GM18505 (cell line): ENCODE data around the gene KLK12.

ENCODE experiments used
- ATAC-seq: cut with Tn5 transposase; IDR thresholded peaks from one replicate; pipeline ENCODE4 v1.9.1; 2021; ENCODE audit not compliant: unreplicated experiment
- POLR2A ChIP-seq: IDR thresholded peaks from 4 replicates; pipeline ENCODE4 v1.6.1; 2011; ENCODE audit warnings: borderline replicate concordance; ENCODE audit not compliant: insufficient read depth, insufficient read length; ENCODE audit errors: extremely low read depth

KLK12 gene

GRCh38 chr19:51018745-51019543 is 15.9 kb downstream of the KLK12 start:
- no peak for ATAC-seq
- no peak for TF ChIP-seq POLR2A

- no peak for TF ChIP-seq POLR2A
- no peak for ATAC-seq
Observed at GRCh38 chr19:51016798-51017683, 17.8 kb downstream of the KLK12 start.

GRCh38 chr19:51015691-51016267 is 19.0 kb downstream of the KLK12 start:
- no peak for TF ChIP-seq POLR2A
- no peak for ATAC-seq

DNA sequence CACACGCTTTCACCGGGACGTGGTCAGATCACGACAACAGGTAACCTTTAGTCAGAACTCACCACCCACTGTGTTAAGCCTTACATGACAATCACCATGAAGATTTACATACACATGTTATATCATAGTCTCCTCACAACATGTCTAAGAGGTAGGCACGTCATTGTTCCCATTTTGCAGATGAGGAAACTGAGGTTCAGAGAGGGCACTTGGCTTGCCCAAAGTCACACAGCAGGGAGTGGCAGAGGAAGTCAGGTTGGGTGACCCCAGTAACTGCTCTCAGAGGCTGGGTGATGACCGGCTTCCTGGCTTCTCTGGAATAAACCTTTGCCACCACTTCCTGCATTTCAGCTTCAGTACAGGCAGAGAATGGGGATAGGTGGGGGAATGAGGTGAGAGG is 20.6 kb downstream of the KLK12 start:
- no peak for ATAC-seq
- TF ChIP-seq POLR2A: no peak

DNA sequence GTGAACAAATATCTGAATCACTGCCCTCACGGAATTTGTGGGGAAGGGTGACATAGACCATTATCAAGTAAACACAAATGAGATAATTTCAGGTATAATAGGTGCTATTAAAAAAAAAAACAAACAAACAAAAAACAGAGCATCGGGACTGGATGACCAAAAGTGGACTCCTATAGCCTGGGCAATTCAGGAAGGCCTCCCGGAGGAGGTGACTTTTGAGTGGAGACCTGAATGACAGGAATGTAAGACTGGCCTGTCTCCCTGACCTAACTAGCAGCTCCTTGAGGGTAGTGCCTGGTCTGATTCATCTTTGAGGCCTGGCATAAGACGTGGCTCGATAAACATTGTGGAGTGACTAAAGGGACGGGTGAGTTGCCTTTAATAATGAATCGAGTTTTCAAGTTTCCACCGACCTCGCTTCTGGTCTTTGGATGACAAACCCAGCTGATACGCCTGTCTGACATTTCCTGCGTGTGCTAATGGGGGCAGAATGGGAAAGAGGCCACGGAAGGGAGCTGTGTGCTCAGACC is 22.1 kb downstream of the KLK12 start:
- ATAC-seq: no peak
- TF ChIP-seq POLR2A: no peak

GRCh38 chr19:51010066-51010795 is 24.6 kb downstream of the KLK12 start:
- ATAC-seq: no peak
- TF ChIP-seq POLR2A: no peak

DNA sequence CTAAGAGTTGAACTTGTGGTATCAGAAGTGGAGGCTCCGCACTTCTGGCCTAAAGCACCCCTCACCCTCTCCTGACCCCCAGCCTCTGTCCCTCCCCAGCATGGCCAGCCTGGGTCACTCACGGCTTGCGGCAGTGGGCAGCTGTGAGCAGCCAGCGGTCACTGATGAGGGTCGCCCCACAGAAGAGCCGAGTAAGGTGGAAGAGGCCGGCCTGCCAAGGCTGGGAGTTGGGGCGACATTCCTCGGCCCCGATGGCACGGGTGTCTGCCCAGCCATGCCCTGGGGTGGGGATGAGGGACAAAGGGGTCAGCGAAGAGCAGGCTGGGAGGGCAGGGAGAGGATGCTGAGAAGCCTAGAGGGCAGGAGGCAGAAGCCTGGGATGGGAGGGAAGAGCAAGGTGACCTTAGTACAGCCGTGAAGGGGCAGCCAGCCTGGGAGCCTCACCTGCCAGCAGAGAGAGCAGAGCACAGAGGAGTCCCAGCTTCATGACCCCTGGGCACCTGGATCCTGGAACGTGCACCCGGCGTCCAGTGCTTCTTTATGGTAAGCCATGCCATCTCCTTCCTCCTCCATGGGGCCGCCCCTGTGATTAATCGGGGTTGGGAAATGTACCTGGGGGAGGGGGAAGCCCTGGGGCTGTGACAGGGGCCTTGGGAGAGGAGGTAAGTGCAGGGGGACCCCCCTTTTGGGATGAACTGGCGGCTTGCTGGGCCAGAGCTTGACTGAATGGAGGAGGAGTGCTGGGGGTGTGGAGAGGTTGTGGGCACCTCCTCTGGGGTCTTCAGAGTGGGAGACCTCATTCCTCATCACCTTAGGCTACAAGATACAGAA is 25.5 kb downstream of the KLK12 start:
- TF ChIP-seq POLR2A: no peak
- no peak for ATAC-seq

GRCh38 chr19:51007488-51007887 is 27.3 kb downstream of the KLK12 start:
- no peak for TF ChIP-seq POLR2A
- ATAC-seq: no peak

DNA sequence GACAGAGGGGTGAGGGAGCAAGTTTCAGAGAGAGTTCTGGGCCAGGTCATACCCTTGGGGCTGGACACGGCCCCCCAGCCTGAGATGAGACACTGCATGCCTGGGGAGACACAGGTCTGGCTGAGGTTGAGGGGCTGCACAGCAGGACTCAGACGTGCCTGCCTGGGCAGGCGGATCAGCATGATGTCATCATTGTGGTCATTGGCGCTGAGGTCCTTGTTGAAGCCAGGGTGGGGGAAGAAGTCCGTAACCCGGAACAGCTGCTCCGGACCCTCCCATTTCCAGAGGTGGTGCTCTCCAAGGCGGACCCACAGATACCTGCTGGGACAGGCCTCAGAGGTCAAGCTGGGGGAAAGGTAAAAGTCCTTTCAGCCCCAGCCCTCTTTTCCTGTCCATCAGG is 28.4 kb downstream of the KLK12 start:
- no peak for ATAC-seq
- TF ChIP-seq POLR2A: no peak

DNA sequence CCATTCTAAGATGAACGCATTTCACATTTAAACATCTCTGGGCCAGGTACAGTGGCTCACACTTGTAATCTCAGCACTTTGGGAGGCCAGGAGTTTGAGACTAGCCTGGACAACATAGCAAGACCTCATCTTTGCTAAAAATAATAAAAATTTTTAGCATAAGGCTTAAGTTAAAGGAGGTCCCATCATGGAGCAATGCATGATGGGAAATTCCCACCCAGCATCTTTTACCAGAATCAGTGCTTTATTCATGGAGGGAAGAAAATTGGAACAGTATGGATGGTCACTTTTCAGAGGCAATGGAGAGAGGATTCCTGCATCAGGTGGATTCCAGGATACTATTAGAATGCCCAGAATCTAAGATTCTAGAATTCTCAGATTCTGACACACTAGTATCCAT is 29.6 kb downstream of the KLK12 start:
- no peak for TF ChIP-seq POLR2A
- no peak for ATAC-seq

DNA sequence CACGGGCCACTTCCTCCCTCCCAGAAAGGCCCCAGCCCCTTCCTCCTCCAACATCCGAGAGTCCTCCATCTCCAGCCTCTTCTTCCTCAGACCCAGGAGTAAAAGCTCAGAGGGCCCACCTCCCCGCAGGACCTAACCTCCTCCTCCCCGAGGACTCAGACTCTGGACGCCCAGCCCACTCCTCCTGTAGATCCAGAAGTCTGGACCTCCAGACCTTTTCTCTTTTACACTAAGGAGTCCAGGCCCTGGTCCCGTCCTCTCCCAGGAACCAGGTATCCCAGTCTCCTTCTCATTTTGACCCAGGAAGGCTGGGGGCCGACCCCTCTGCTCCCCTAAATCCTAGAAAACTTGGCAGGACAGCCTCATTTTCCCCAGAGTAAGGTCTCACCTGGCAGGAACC is 31.5 kb downstream of the KLK12 start:
- TF ChIP-seq POLR2A: no peak
- no peak for ATAC-seq
